Sciatic nerve (tissue), 2 donors: ENCODE results near the gene GALNS. TPM values are rescaled to one million over a fixed set of nuclear protein-coding genes. Genes with fewer than 3 reads are reported as not detected.
"Not testable (repeated sequence)": the region's sequence is repeated elsewhere in the genome, so short reads cannot be mapped to it uniquely, and the experiment has no call there.

Experiments
- ATAC-seq: fragments of 200-7000 bp; cut with Tn5 transposase; one replicate; pipeline ENCODE4 v1.9.1; 2020; ENCODE audit warnings: mild to moderate bottlenecking, moderate library complexity
- DNase-seq: peaks from one replicate; pipeline ENCODE4 v3.0.0-alpha.2; 2020; ENCODE audit warnings: low spot score
- intact Hi-C: fragments of 100-400 bp; cut with DNase I; formaldehyde crosslinking; loops from one replicate; pipeline ENCODE4 v1.14.2; 2022
- total RNA-seq: library from RNA; stranded (reverse); fragmentation: NEBNext Ultra II Directional; extraction: Animal tissue kit (Norgen Biotek cat#: 25700); gene quantifications from one replicate; pipeline ENCODE4 v1.2.1, GENCODE V29; 2021
- donor health status: DM: no; HTN: no; CAD: no.
- donor health status: DM: no; HTN: no; CAD: no.

GALNS gene
- total RNA-seq, 1 donor from 2014 or later: 41.1 TPM

- intact Hi-C loops: no loop called here
- no peak for ATAC-seq
- no peak for DNase-seq
These were observed 74.0 kb downstream of the GALNS start for GRCh38 chr16:88782454-88783390.

- ATAC-seq: no peak
- intact Hi-C loops: no loop called here
- DNase-seq: no peak
These were observed 75.3 kb downstream of the GALNS start for GRCh38 chr16:88781140-88782077.

GRCh38 chr16:88780142-88781062, 76.3 kb downstream of the GALNS start:
- ATAC-seq (no peak), DNase-seq (no peak)
- intact Hi-C loops: no loop called here

GRCh38 chr16:88779406-88780141, 77.2 kb downstream of the GALNS start:
- intact Hi-C loops: no loop called here
- DNase-seq (no peak), ATAC-seq (no peak)

- DNase-seq: no peak
- no peak for ATAC-seq
- intact Hi-C loops: no loop called here
These were observed 78.1 kb downstream of the GALNS start for GRCh38 chr16:88778541-88779065.

GRCh38 chr16:88778271-88778525, 78.5 kb downstream of the GALNS start:
- DNase-seq (no peak), ATAC-seq (no peak)
- intact Hi-C loops: no loop called here

- intact Hi-C loops: no loop called here
- DNase-seq (no peak), ATAC-seq (no peak)
These were observed 79.1 kb downstream of the GALNS start for GRCh38 chr16:88777471-88778270.

GRCh38 chr16:88775825-88776224, 80.9 kb downstream of the GALNS start:
- DNase-seq: no peak
- intact Hi-C loops: loop anchor here (1.0 kb wide), 1 partner anchor 129 kb away; no protein-coding TSS in a partner anchor
- no peak for ATAC-seq

- DNase-seq: no peak
- no peak for ATAC-seq
- intact Hi-C loops: no loop called here
These were observed 82.0 kb downstream of the GALNS start for GRCh38 chr16:88774544-88775393.

- DNase-seq (no peak), ATAC-seq (peak; percentile 16)
- intact Hi-C loops: no loop called here
These were observed 82.9 kb downstream of the GALNS start for GRCh38 chr16:88773812-88774291.

- intact Hi-C loops: no loop called here
- ATAC-seq (peak; percentile 49), DNase-seq (peak; percentile 73)
These were observed 83.6 kb downstream of the GALNS start for GRCh38 chr16:88772871-88773811.

- intact Hi-C loops, ATAC-seq, DNase-seq: not testable (repeated sequence)
These were observed 85.0 kb downstream of the GALNS start for GRCh38 chr16:88771781-88772180.

- ATAC-seq: no peak
- DNase-seq: no peak
- intact Hi-C loops: no loop called here
These were observed 85.4 kb downstream of the GALNS start for GRCh38 chr16:88771294-88771772.

GRCh38 chr16:88770461-88771293, 86.1 kb downstream of the GALNS start:
- no peak for DNase-seq
- peak; percentile 1 for ATAC-seq
- intact Hi-C loops: no loop called here
